ENCODE measurements around the gene MND1.

DNA sequence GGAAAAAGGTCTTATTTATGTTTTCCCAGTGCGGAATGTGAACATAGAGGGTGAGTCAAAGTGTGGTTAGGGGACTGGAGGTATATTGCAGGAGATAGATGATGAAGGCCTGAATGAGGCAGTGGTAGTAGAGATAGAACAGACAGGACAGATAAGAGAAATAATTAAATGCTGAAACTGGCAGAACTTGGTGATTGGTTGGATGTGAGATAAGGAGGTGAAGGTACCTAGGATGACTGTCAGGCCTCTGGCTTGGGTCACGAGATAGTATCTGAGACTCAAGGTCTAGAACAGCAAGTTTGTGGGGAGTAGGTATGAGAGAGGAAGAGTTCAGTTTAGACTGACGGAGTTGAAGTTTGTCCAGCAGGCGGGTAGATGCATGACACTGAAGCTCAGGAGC is 3.5 kb downstream of the MND1 start:
- TF ChIP-seq, protein P1, sequence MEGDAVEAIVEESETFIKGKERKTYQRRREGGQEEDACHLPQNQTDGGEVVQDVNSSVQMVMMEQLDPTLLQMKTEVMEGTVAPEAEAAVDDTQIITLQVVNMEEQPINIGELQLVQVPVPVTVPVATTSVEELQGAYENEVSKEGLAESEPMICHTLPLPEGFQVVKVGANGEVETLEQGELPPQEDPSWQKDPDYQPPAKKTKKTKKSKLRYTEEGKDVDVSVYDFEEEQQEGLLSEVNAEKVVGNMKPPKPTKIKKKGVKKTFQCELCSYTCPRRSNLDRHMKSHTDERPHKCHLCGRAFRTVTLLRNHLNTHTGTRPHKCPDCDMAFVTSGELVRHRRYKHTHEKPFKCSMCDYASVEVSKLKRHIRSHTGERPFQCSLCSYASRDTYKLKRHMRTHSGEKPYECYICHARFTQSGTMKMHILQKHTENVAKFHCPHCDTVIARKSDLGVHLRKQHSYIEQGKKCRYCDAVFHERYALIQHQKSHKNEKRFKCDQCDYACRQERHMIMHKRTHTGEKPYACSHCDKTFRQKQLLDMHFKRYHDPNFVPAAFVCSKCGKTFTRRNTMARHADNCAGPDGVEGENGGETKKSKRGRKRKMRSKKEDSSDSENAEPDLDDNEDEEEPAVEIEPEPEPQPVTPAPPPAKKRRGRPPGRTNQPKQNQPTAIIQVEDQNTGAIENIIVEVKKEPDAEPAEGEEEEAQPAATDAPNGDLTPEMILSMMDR (IDR thresholded peaks at IDR 0.05; ENCODE audit: control extremely low read depth in 1 of 3, insufficient read depth in 1 of 3, low read depth in 1 of 3, low read length in 3 of 3): no peak
- TF ChIP-seq TAF1 (IDR thresholded peaks at IDR 0.05; ENCODE audit: low read depth, low read length): no peak
- no peak for TF ChIP-seq GTF2F1 (IDR thresholded peaks at IDR 0.05; ENCODE audit: borderline replicate concordance, low read depth, low read length)
- TF ChIP-seq, protein P2, sequence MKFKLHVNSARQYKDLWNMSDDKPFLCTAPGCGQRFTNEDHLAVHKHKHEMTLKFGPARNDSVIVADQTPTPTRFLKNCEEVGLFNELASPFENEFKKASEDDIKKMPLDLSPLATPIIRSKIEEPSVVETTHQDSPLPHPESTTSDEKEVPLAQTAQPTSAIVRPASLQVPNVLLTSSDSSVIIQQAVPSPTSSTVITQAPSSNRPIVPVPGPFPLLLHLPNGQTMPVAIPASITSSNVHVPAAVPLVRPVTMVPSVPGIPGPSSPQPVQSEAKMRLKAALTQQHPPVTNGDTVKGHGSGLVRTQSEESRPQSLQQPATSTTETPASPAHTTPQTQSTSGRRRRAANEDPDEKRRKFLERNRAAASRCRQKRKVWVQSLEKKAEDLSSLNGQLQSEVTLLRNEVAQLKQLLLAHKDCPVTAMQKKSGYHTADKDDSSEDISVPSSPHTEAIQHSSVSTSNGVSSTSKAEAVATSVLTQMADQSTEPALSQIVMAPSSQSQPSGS (IDR thresholded peaks at IDR 0.05; ENCODE audit: low read length): no peak
- no peak for TF ChIP-seq EZH2 (IDR thresholded peaks at IDR 0.05; ENCODE audit: low read depth, low read length, severe bottlenecking)
- TF ChIP-seq CEBPB (IDR thresholded peaks at IDR 0.05; ENCODE audit: low read depth, low read length): no peak
- TF ChIP-seq GABPA (IDR thresholded peaks at IDR 0.05; ENCODE audit: borderline replicate concordance, insufficient read depth, low read length): no peak
- no peak for TF ChIP-seq JUND (IDR thresholded peaks at IDR 0.05; ENCODE audit: low read length)
- no peak for TF ChIP-seq SIX5 (IDR thresholded peaks at IDR 0.05; ENCODE audit: low read depth, low read length)
- no peak for TF ChIP-seq POLR2AphosphoS5 (IDR thresholded peaks at IDR 0.05; ENCODE audit: low read depth, low read length)
- no peak for TF ChIP-seq SIRT6 (IDR thresholded peaks at IDR 0.05; ENCODE audit: low read length)
- TF ChIP-seq FOSL1 (IDR thresholded peaks at IDR 0.05; ENCODE audit: insufficient read depth, low read depth, low read length): no peak
- TF ChIP-seq EP300 (IDR thresholded peaks at IDR 0.05; ENCODE audit: borderline replicate concordance in 1 of 2, low read depth in 2 of 2, low read length in 2 of 2): no peak
- TF ChIP-seq CHD2 (IDR thresholded peaks at IDR 0.05; ENCODE audit: low read length): no peak

Data from H1 (cell line).